ENCODE results near the gene FAM25C. TPM values are rescaled to one million over a fixed set of nuclear protein-coding genes. Genes with fewer than 3 reads are reported as not detected.

Gene FAM25C
- not detected in 2 replicates for total RNA-seq

GRCh38 chr10:47999691-48000090 is at the start of gene FAM25C:
Gene FAM25C, minus strand, starts transcription at chr10:47999791. Its CDS starts 26 bp downstream, at chr10:47999765.

Other genes starting within 250 kb of the FAM25C start
- under 0.01 TPM in 1 of 2 replicates, not detected in the other for gene SYT15B, start 236.2 kb downstream of the FAM25C start, total RNA-seq
- gene NPY4R2, start 81.1 kb downstream of the FAM25C start, total RNA-seq: not detected in 2 replicates